Renal cortex interstitium (tissue), 11 donors: ENCODE results near the gene IGFL1. TPM values are rescaled to one million over a fixed set of nuclear protein-coding genes. Genes with fewer than 3 reads are reported as not detected.
A peak's percentile ranks its signal among the peaks of the same experiment; 100 is the strongest.
"Not testable (repeated sequence)": the region's sequence is repeated elsewhere in the genome, so short reads cannot be mapped to it uniquely, and the experiment has no call there.

Experiments
- DNase-seq, 11 donors: peaks; one replicate each; pipeline ENCODE4 v3.0.0-alpha.2; 2013; ENCODE audit warnings: low read depth in 9 of 11, low spot score in 4 of 11; ENCODE audit errors: extremely low read depth in 1 of 11
- polyA plus RNA-seq, 3 donors: library from polyadenylated mRNA; unstranded; fragments of 120-200 nt; gene quantifications; one replicate each; pipeline ENCODE4 v1.2.1, GENCODE V29; 2013; ENCODE audit not compliant: insufficient read length in 3 of 3

IGFL1 gene
- polyA plus RNA-seq, 3 donors = not detected

GRCh38 chr19:46251416-46251815, 21.9 kb downstream of the IGFL1 start:
- no peak for DNase-seq

GRCh38 chr19:46254776-46255175, 25.2 kb downstream of the IGFL1 start:
- no peak for DNase-seq

- no peak for DNase-seq
Observed at GRCh38 chr19:46256855-46257254, 27.3 kb downstream of the IGFL1 start.

GRCh38 chr19:46261501-46261900, 32.0 kb downstream of the IGFL1 start:
- DNase-seq = not testable (repeated sequence)

- not testable (repeated sequence) for DNase-seq
Observed at GRCh38 chr19:46262684-46263296, 33.2 kb downstream of the IGFL1 start.

GRCh38 chr19:46264801-46265200, 35.3 kb downstream of the IGFL1 start:
- DNase-seq = not testable (repeated sequence)

- DNase-seq = peak; percentile 50 to 81 (median 69)
Observed at GRCh38 chr19:46265217-46265828, 35.8 kb downstream of the IGFL1 start.

GRCh38 chr19:46269101-46269500, 39.6 kb downstream of the IGFL1 start:
- DNase-seq = no peak

GRCh38 chr19:46270521-46271256, 41.1 kb downstream of the IGFL1 start:
- DNase-seq = no peak

- no peak for DNase-seq
Observed at GRCh38 chr19:46271481-46272197, 42.1 kb downstream of the IGFL1 start.

GRCh38 chr19:46273931-46274330, 44.4 kb downstream of the IGFL1 start:
- DNase-seq = not testable (repeated sequence)

- DNase-seq = no peak
Observed at GRCh38 chr19:46279177-46279576, 49.6 kb downstream of the IGFL1 start.

Other genes starting within 250 kb of the IGFL1 start
- gene CCDC61, start 234.3 kb upstream of the IGFL1 start, polyA plus RNA-seq = 10 to 100 TPM in 2 of 3 donors, 1 to 10 TPM in 1; 9.5 to 16.0 (median 13.8) TPM
- under 1 TPM; 0.45 to 0.85 (median 0.70) TPM for gene PGLYRP1, start 206.7 kb upstream of the IGFL1 start, polyA plus RNA-seq
- gene IGFL4, start 188.7 kb upstream of the IGFL1 start, polyA plus RNA-seq = under 1 TPM; 0.37 to 0.88 (median 0.37) TPM
- not detected for gene IGFL3, start 105.1 kb upstream of the IGFL1 start, polyA plus RNA-seq
- gene IGFL2, start 81.5 kb upstream of the IGFL1 start, polyA plus RNA-seq = under 1 TPM in 1 of 3 donors, not detected in 2; 0.09 TPM
- 10 to 100 TPM; 38.7 to 67.3 (median 39.6) TPM for gene HIF3A, start 67.3 kb downstream of the IGFL1 start, polyA plus RNA-seq
- gene PPP5C, start 117.3 kb downstream of the IGFL1 start, polyA plus RNA-seq = 100 to 1,000 TPM; 102 to 106 (median 104) TPM
- 10 to 100 TPM; 45.3 to 71.4 (median 57.8) TPM for gene CCDC8, start 183.8 kb downstream of the IGFL1 start, polyA plus RNA-seq
- under 1 TPM; 0.62 to 0.88 (median 0.83) TPM for gene PNMA8C, start 199.2 kb downstream of the IGFL1 start, polyA plus RNA-seq
- 10 to 100 TPM; 43.5 to 71.1 (median 52.2) TPM for gene PNMA8A, start 241.8 kb downstream of the IGFL1 start, polyA plus RNA-seq